Adrenal gland (tissue), 5 donors: ENCODE data around the gene RUVBL1.

ENCODE experiments used
- CTCF ChIP-seq, 6 experiments: fragments of 450-650 bp in 4 of 6; fragments of 200-600 bp in 2 of 6; sonication (generic) in 1 of 6; IDR thresholded peaks; 1 replicate in 5 of 6; 2 replicates in 1 of 6; pipeline versions ENCODE4 v1.5.1 to v1.8.0; 2016 to 2021; ENCODE audit warnings: antibody characterized with exemption in 6 of 6, mild to moderate bottlenecking in 2 of 6, moderate library complexity in 1 of 6
- POLR2A ChIP-seq, 2 donors: fragments of 450-650 bp; IDR thresholded peaks; one replicate each; pipeline ENCODE4 v1.6.1; 2017; ENCODE audit warnings: antibody characterized with exemption in 2 of 2, mild to moderate bottlenecking in 2 of 2, moderate library complexity in 1 of 2
- donor health status: DM: no; HTN: no; CAD: no.

- no peak for TF ChIP-seq CTCF (IDR thresholded peaks at IDR 0.05)
- TF ChIP-seq POLR2A (IDR thresholded peaks at IDR 0.05), result no peak
Measured at GRCh38 chr3:128069271-128069670, 54.3 kb downstream of the RUVBL1 start.
